Fibroblast of skin of abdomen (primary cell): ENCODE data around the gene SIPA1L3.

Experiments
- DNase-seq: peaks from one replicate; pipeline ENCODE4 v3.0.0-alpha.2; 2013

Gene SIPA1L3

GRCh38 chr19:38155453-38155852 lies 248.4 kb downstream of the SIPA1L3 start:
- DNase-seq, result peak; percentile 14

GRCh38 chr19:38158730-38159129 lies 251.7 kb downstream of the SIPA1L3 start:
- no peak for DNase-seq

- no peak for DNase-seq
Measured at GRCh38 chr19:38162094-38162493, 255.1 kb downstream of the SIPA1L3 start.

- DNase-seq, result no peak
Measured at GRCh38 chr19:38162632-38163031, 255.6 kb downstream of the SIPA1L3 start.

GRCh38 chr19:38163419-38164290 lies 256.6 kb downstream of the SIPA1L3 start:
- DNase-seq, result no peak

- DNase-seq, result no peak
Measured at GRCh38 chr19:38164526-38164925, 257.5 kb downstream of the SIPA1L3 start.

GRCh38 chr19:38165335-38165734 lies 258.3 kb downstream of the SIPA1L3 start:
- no peak for DNase-seq

GRCh38 chr19:38168637-38169036 lies 261.6 kb downstream of the SIPA1L3 start:
- no peak for DNase-seq

- no peak for DNase-seq
Measured at GRCh38 chr19:38170334-38170733, 263.3 kb downstream of the SIPA1L3 start.

GRCh38 chr19:38172001-38172400 lies 265.0 kb downstream of the SIPA1L3 start:
- DNase-seq, result no peak

- no peak for DNase-seq
Measured at GRCh38 chr19:38173291-38174041, 266.5 kb downstream of the SIPA1L3 start.

GRCh38 chr19:38175422-38175821 lies 268.4 kb downstream of the SIPA1L3 start:
- no peak for DNase-seq

- DNase-seq, result no peak
Measured at GRCh38 chr19:38180071-38180470, 273.1 kb downstream of the SIPA1L3 start.

- no peak for DNase-seq
Measured at GRCh38 chr19:38182536-38183210, 275.7 kb downstream of the SIPA1L3 start.

GRCh38 chr19:38183251-38183897 lies 276.4 kb downstream of the SIPA1L3 start:
- peak; percentile 11 for DNase-seq

GRCh38 chr19:38184815-38185214 lies 277.8 kb downstream of the SIPA1L3 start:
- no peak for DNase-seq

- no peak for DNase-seq
Measured at GRCh38 chr19:38185562-38185961, 278.6 kb downstream of the SIPA1L3 start.

GRCh38 chr19:38190061-38190460 lies 283.1 kb downstream of the SIPA1L3 start:
- DNase-seq, result peak; percentile 4

- DNase-seq, result no peak
Measured at GRCh38 chr19:38190793-38191192, 283.8 kb downstream of the SIPA1L3 start.

GRCh38 chr19:38191747-38192146 lies 284.7 kb downstream of the SIPA1L3 start:
- DNase-seq, result no peak

GRCh38 chr19:38193445-38193844 lies 286.4 kb downstream of the SIPA1L3 start:
- DNase-seq, result no peak

- DNase-seq, result no peak
Measured at GRCh38 chr19:38194061-38194701, 287.2 kb downstream of the SIPA1L3 start.
